Endothelial cell (in vitro differentiated cells): ENCODE data around the gene FREM1. TPM values are rescaled to one million over a fixed set of nuclear protein-coding genes. Genes with fewer than 3 reads are reported as not detected.

Experiments
- DNase-seq: peaks from one replicate; pipeline ENCODE4 v3.0.0; 2021; ENCODE audit warnings: low spot score
- H3K27ac Mint-ChIP-seq: one replicate; pipeline ENCODE4 v1.8.0; 2021; ENCODE audit warnings: mixed read lengths, inconsistent platforms; ENCODE audit not compliant: unreplicated experiment
- H3K27me3 Mint-ChIP-seq: one replicate; pipeline ENCODE4 v1.8.0; 2021; ENCODE audit warnings: mild to moderate bottlenecking, moderate library complexity, mixed read lengths, inconsistent platforms; ENCODE audit not compliant: unreplicated experiment
- H3K36me3 Mint-ChIP-seq: one replicate; pipeline ENCODE4 v1.8.0; 2021; ENCODE audit warnings: mild to moderate bottlenecking, low read depth, mixed read lengths, inconsistent platforms; ENCODE audit not compliant: unreplicated experiment
- H3K4me1 Mint-ChIP-seq: one replicate; pipeline ENCODE4 v1.8.0; 2021; ENCODE audit warnings: mild to moderate bottlenecking, mixed read lengths, inconsistent platforms; ENCODE audit not compliant: unreplicated experiment
- H3K4me3 Mint-ChIP-seq: one replicate; pipeline ENCODE4 v1.8.0; 2021; ENCODE audit warnings: mild to moderate bottlenecking, mixed read lengths, inconsistent platforms; ENCODE audit not compliant: unreplicated experiment
- H3K9me3 Mint-ChIP-seq: one replicate; pipeline ENCODE4 v1.8.0; 2021; ENCODE audit warnings: mixed read lengths, inconsistent platforms; ENCODE audit not compliant: unreplicated experiment
- total RNA-seq: library from RNA; stranded (reverse); fragmentation: NEBNext Ultra II Directional; extraction: Animal tissue kit (Norgen Biotek cat#: 25700); gene quantifications from one replicate; pipeline ENCODE4 v1.2.1, GENCODE V29; 2021; ENCODE audit not compliant: unreplicated experiment
- TF ChIP-seq, protein P1 (sequence below): fragments of 200-600 bp; sonication (generic); IDR thresholded peaks from one replicate; pipeline ENCODE4 v1.5.0; 2021; ENCODE audit warnings: antibody characterized with exemption; ENCODE audit not compliant: unreplicated experiment

FREM1 gene
- total RNA-seq, 1 donor from 2014 or later = 2.9 TPM

DNA sequence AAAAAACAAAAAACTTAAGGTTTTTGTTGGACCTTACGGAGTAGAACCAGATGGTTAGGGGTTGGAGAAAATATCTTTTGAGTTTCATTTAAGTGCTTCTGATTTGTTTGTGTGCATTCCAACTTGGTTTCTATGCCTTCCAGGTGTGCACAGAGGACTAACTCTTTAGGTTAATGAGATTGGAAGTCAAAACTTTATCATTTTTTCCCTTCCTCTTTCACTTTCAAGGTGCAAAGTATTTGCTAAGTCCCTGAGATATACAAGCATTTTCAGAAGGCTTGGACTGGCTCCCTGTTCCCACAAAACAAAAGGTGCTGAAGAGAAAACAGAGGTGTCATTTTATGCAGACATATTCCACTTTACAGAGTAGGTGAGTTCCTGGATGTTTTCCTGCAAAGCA, 157.4 kb downstream of the FREM1 start:
- Mint-ChIP-seq H3K4me1 (peaks cover 48% of the 10 kb centered on the region), H3K36me3 (no peaks in the 10 kb centered on the region), H3K9me3 (no peaks in the 10 kb centered on the region), H3K27ac (peak overlapping the region; percentile 70), H3K4me3 (no peak overlapping the region), H3K27me3 (no peaks in the 10 kb centered on the region)
- DNase-seq = no peak
- TF ChIP-seq, protein P1, sequence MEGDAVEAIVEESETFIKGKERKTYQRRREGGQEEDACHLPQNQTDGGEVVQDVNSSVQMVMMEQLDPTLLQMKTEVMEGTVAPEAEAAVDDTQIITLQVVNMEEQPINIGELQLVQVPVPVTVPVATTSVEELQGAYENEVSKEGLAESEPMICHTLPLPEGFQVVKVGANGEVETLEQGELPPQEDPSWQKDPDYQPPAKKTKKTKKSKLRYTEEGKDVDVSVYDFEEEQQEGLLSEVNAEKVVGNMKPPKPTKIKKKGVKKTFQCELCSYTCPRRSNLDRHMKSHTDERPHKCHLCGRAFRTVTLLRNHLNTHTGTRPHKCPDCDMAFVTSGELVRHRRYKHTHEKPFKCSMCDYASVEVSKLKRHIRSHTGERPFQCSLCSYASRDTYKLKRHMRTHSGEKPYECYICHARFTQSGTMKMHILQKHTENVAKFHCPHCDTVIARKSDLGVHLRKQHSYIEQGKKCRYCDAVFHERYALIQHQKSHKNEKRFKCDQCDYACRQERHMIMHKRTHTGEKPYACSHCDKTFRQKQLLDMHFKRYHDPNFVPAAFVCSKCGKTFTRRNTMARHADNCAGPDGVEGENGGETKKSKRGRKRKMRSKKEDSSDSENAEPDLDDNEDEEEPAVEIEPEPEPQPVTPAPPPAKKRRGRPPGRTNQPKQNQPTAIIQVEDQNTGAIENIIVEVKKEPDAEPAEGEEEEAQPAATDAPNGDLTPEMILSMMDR = no peak

DNA sequence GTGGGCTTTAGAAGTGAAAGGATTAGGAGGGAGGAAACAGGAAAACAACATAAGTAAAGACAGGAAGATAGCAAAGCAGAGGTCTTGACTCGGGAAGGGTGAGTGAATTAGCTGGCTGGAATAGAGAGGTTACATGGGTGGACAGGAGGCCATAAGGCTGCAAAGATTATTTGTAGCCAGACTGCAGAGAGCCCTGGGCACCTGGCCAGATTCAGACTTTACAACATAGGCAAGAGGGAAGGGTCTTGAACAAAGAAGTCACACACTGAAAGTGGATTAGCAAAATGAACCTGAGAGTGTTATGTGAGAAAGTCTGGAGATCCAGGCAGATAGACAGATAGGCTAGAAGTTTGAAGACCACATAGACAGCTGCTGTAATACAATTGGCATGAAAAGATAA, 158.0 kb downstream of the FREM1 start:
- peaks cover 52% of the 10 kb centered on the region for H3K4me1 Mint-ChIP-seq
- peak overlapping the region; percentile 94 for H3K27ac Mint-ChIP-seq
- no peaks in the 10 kb centered on the region for H3K36me3 Mint-ChIP-seq
- H3K9me3 Mint-ChIP-seq = no peaks in the 10 kb centered on the region
- no peak for DNase-seq
- TF ChIP-seq, protein P1 = no peak
- H3K4me3 Mint-ChIP-seq = no peak overlapping the region
- H3K27me3 Mint-ChIP-seq = peaks cover under 1% of the 10 kb centered on the region

DNA sequence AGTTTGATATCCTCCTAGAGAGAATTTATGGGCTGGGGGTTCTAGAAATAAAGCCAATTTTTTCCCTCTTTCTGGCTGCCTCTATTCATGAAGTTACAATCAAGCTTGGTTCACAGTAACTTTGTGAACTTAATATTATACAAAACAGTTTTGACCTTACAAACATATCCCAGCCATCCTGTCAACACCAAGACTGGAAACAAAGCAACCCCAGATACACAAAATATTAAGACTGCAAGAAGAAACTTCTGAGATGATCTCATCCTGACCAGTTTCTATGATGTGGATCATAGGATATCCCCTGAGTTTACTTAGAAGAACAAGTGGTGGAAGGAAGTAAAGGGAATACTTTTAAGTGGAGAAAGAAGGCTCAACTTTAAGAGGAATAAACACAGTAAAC, 159.4 kb downstream of the FREM1 start:
- DNase-seq = no peak
- no peak overlapping the region for H3K4me3 Mint-ChIP-seq
- TF ChIP-seq, protein P1 = no peak
- H3K9me3 Mint-ChIP-seq = no peaks in the 10 kb centered on the region
- peak overlapping the region; percentile 75 for H3K27ac Mint-ChIP-seq
- H3K27me3 Mint-ChIP-seq = peaks cover 1% of the 10 kb centered on the region
- H3K36me3 Mint-ChIP-seq = no peaks in the 10 kb centered on the region
- H3K4me1 Mint-ChIP-seq = peaks cover 66% of the 10 kb centered on the region

DNA sequence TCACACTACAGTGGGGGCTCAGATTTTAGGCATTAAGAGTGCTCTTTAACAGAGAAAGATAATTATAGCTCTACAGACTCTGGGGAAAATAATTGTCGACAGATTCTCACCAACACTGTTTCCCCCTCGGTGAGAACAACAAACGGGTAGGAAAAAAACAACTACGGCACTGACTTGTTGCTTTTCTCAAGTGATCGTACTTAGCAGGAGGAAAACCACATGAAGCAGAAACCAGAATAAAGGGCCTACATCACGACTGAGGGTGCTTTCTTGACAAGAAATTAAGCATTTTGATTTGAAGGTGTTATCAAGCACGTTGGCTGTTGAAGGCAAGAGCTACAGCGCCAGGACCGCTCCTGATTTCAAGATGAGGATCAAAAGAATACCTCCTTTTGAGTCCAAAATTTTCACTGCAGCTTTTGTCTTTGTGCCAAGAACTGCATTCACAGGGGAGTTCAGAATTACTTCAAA, 160.5 kb downstream of the FREM1 start:
- H3K4me3 Mint-ChIP-seq = no peak overlapping the region
- H3K4me1 Mint-ChIP-seq = peaks cover 72% of the 10 kb centered on the region
- peak overlapping the region; percentile 15 for H3K27ac Mint-ChIP-seq
- no peaks in the 10 kb centered on the region for H3K9me3 Mint-ChIP-seq
- H3K27me3 Mint-ChIP-seq = peaks cover 1% of the 10 kb centered on the region
- TF ChIP-seq, protein P1 = no peak
- DNase-seq = no peak
- no peaks in the 10 kb centered on the region for H3K36me3 Mint-ChIP-seq

DNA sequence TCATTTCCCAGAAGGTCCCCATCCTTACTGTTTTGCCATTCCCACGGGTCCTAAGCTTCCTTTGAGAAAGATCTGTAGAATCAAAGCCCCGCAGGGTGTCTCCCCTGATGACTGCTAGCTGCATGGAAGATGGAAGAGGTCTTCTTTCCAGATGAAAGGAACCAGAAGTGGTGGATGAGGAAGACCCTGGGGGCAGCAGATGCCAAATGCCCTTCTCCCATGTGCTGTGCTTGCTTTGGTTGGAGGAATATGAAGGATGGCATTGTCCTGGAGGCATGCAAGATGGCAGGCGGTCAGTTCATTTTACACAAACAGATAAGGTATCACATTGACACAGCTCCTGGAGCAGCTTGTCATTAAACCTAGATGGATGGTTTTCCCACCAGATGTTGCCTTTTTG, 161.9 kb downstream of the FREM1 start:
- no peaks in the 10 kb centered on the region for H3K36me3 Mint-ChIP-seq
- TF ChIP-seq, protein P1 = no peak
- peaks cover 66% of the 10 kb centered on the region for H3K4me1 Mint-ChIP-seq
- no peaks in the 10 kb centered on the region for H3K9me3 Mint-ChIP-seq
- peaks cover 1% of the 10 kb centered on the region for H3K27me3 Mint-ChIP-seq
- no peak overlapping the region for H3K27ac Mint-ChIP-seq
- no peak overlapping the region for H3K4me3 Mint-ChIP-seq
- no peak for DNase-seq
